PC-3 (cell line): Measurements from ENCODE around the gene CD79A. TPM values are rescaled to one million over a fixed set of nuclear protein-coding genes. Genes with fewer than 3 reads are reported as not detected.

Experiments used
- ATAC-seq: fragments of 200-7000 bp; cut with Tn5 transposase; 2 replicates; pipeline ENCODE4 v1.9.1; 2020; ENCODE audit warnings: mild to moderate bottlenecking, moderate library complexity
- BruUV-seq: library from RNA; stranded (reverse); fragments of 400-500 nt; replicated peaks from 2 replicates; lab custom pipeline; 2021; lab: Mats Ljungman, UMichigan
- CTCF ChIA-PET: fragments of 300-600 bp; sonication (Branson Sonifier 250); formaldehyde crosslinking; loops from one replicate; lab custom pipeline; 2022; ENCODE audit warnings: antibody characterized with exemption; lab: Charles Lee
- POLR2A ChIA-PET: fragments of 300-600 bp; sonication (Branson Sonifier 250); formaldehyde crosslinking; loops from one replicate; lab custom pipeline; 2022; ENCODE audit warnings: antibody characterized with exemption; ENCODE audit not compliant: unreplicated experiment; lab: Charles Lee
- DNase-seq: peaks from one replicate; pipeline ENCODE4 v3.0.0-alpha.2; 2015
- H2AFZ ChIP-seq: fragments of 300-600 bp; sonication (generic); 2 replicates; pipeline ENCODE4 v1.6.0; 2016; ENCODE audit warnings: antibody characterized with exemption, low read length
- H3F3A ChIP-seq: fragments of 300-600 bp; sonication (generic); one replicate; pipeline ENCODE4 v1.6.0; 2017; ENCODE audit warnings: antibody characterized with exemption, low read length, control low read depth, mild to moderate bottlenecking; ENCODE audit not compliant: unreplicated experiment
- H3K27ac ChIP-seq: fragments of 300-600 bp; sonication (generic); 2 replicates; pipeline ENCODE4 v1.5.1; 2016; ENCODE audit warnings: mild to moderate bottlenecking, low read length
- H3K27me3 ChIP-seq: fragments of 300-600 bp; sonication (generic); 2 replicates; pipeline ENCODE4 v1.6.1; 2016; ENCODE audit warnings: low read length, mixed read lengths
- H3K36me3 ChIP-seq: fragments of 300-600 bp; sonication (generic); 2 replicates; pipeline ENCODE4 v1.6.1; 2016; ENCODE audit warnings: low read depth, mixed run types, low read length, mixed read lengths
- H3K4me1 ChIP-seq: fragments of 300-600 bp; sonication (generic); 2 replicates; pipeline ENCODE4 v1.5.1; 2016; ENCODE audit warnings: low read length; ENCODE audit not compliant: insufficient read depth
- H3K4me2 ChIP-seq: fragments of 300-600 bp; sonication (generic); 2 replicates; pipeline ENCODE4 v1.6.0; 2016; ENCODE audit warnings: low read length
- H3K4me3 ChIP-seq: fragments of 300-600 bp; sonication (generic); 2 replicates; pipeline ENCODE4 v1.5.1; 2016; ENCODE audit warnings: mild to moderate bottlenecking, low read length, mixed read lengths
- H3K79me2 ChIP-seq: fragments of 300-600 bp; sonication (generic); 2 replicates; pipeline ENCODE4 v1.6.1; 2017; ENCODE audit warnings: low read length, mixed read lengths
- H3K9ac ChIP-seq: fragments of 300-600 bp; sonication (generic); 2 replicates; pipeline ENCODE4 v1.6.0; 2016; ENCODE audit warnings: mild to moderate bottlenecking, low read length
- H3K9me2 ChIP-seq: fragments of 300-600 bp; sonication (generic); replicated peaks from 2 replicates; pipeline ENCODE4 v1.6.1; 2016; ENCODE audit warnings: mixed run types, low read length, mixed read lengths
- H3K9me3 ChIP-seq: fragments of 300-600 bp; sonication (generic); 2 replicates; pipeline ENCODE4 v1.6.1; 2016; ENCODE audit warnings: low read length, mixed read lengths
- H4K20me1 ChIP-seq: fragments of 300-600 bp; sonication (generic); 2 replicates; pipeline ENCODE4 v1.6.1; 2016; ENCODE audit warnings: low read length, mixed read lengths
- EZH2 ChIP-seq: fragments of 300-600 bp; sonication (generic); IDR thresholded peaks from one replicate; pipeline ENCODE4 v1.6.1; 2017; ENCODE audit warnings: antibody characterized with exemption, mild to moderate bottlenecking, low read length; ENCODE audit not compliant: unreplicated experiment
- EZH2phosphoT487 ChIP-seq: fragments of 300-600 bp; sonication (generic); IDR thresholded peaks from 2 replicates; pipeline ENCODE4 v1.6.1; 2018; ENCODE audit warnings: mild to moderate bottlenecking, antibody characterized with exemption, low read length, borderline replicate concordance
- intact Hi-C: fragments of 100-400 bp; cut with micrococcal nuclease; formaldehyde crosslinking; loops from 2 replicates; pipeline ENCODE4 v1.9.0; 2023
- total RNA-seq: library from RNA; depleted of rRNA; stranded (reverse); fragments of >200 nt; gene quantifications from 2 replicates; pipeline ENCODE4 v1.2.3, GENCODE V29; 2014
- TF ChIP-seq, protein P1 (sequence below): fragments of 300-600 bp; sonication (generic); conservative IDR thresholded peaks from 2 replicates; pipeline ENCODE4 v1.5.1; 2017; ENCODE audit warnings: antibody characterized with exemption, low read depth, mild to moderate bottlenecking, low read length

CD79A gene
- total RNA-seq, 1 experiment from 2014 or later: 0.11 TPM

DNA sequence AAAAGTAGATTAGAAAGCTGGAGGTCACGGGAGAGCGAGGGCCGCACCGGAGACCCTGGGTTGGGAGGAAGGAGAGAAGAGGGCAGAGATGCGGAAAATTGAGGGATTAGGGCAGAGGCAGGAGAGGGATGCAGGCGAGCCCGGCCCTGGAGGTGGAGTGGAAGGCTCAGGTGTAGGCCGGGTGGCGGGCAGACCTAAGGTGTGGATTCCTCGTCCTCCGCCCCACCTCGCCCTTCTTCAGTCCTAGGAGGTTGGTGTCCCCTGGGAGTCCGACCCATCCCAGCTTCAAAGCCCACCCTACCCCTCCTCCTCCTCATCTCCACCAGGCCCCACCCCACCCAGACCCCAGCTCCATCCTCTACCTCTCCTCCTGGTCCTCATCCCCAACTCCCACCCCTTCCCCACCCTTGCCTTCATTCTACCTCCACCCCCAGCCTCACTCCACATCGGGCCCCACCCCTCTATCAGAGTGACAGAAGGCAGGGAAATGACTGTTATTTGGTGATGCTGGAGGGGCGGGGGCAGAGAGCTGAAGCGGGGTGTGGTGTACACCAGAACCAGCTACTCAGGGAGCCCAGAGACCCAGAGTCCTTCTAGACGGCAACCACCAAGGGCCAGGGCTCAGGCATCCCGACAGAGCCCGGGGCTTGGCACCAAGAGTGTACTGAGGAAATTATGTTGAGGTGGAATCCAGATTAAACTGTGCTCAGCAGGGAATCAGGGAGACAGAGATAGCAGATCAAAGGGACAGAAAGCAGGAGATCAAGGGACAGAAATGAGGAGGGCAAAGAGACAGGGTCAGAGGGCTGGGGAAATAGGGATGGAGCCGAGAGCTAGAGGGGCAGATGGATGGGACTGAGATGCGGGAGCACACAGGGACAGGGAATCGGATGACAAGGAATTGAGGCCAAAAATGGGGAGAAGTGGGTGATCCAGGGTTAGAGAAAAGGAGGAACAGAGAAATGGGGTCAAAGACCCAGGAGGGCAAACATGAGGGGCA is 44.8 kb downstream of the CD79A start:
- Histone ChIP-seq H4K20me1 (no peaks in the 10 kb centered on the region), H3K9ac (no peak overlapping the region), H3K9me2 (no peaks in the 10 kb centered on the region), H3K4me1 (no peaks in the 10 kb centered on the region), H3K79me2 (no peaks in the 10 kb centered on the region), H3K4me2 (no peak overlapping the region), H3K9me3 (no peaks in the 10 kb centered on the region), H3K27ac (no peak overlapping the region), H3K36me3 (no peaks in the 10 kb centered on the region), H2AFZ (no peak overlapping the region), H3K4me3 (no peak overlapping the region), H3F3A (no peaks in the 10 kb centered on the region), H3K27me3 (peaks cover 6% of the 10 kb centered on the region; the same call in 1 of the 2 replicates)
- no peak for TF ChIP-seq EZH2
- TF ChIP-seq EZH2phosphoT487: no peak
- TF ChIP-seq, protein P1, sequence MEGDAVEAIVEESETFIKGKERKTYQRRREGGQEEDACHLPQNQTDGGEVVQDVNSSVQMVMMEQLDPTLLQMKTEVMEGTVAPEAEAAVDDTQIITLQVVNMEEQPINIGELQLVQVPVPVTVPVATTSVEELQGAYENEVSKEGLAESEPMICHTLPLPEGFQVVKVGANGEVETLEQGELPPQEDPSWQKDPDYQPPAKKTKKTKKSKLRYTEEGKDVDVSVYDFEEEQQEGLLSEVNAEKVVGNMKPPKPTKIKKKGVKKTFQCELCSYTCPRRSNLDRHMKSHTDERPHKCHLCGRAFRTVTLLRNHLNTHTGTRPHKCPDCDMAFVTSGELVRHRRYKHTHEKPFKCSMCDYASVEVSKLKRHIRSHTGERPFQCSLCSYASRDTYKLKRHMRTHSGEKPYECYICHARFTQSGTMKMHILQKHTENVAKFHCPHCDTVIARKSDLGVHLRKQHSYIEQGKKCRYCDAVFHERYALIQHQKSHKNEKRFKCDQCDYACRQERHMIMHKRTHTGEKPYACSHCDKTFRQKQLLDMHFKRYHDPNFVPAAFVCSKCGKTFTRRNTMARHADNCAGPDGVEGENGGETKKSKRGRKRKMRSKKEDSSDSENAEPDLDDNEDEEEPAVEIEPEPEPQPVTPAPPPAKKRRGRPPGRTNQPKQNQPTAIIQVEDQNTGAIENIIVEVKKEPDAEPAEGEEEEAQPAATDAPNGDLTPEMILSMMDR: no peak
- no TSS peak for BruUV-seq
- POLR2A ChIA-PET: no interaction called here
- intact Hi-C loops: no loop called here
- DNase-seq: no peak
- CTCF ChIA-PET: no interaction called here
- ATAC-seq: no peak

DNA sequence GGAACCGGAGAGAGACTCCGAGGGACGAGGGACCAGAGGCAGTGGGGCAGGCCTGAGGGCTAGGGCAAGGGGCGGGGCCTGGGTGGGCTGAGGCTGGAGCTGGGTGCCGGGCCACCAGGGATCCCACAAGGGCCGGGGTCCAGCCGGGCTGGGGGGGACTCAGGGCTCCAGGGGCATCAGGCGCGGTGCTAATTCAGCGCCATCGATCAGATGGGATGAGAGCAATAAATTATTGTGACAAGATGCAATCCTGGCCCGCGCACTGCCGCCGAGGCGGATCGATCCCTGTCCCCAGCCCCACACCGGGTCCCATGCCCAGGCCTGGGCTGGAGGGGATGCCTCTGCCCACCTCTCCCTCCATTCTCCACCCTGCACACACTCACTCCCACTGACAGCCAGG is 45.5 kb downstream of the CD79A start:
- ChIA-PET CTCF (no interaction called here), POLR2A (no interaction called here)
- Histone ChIP-seq H3K9me2 (no peaks in the 10 kb centered on the region), H3K27me3 (peaks cover 6% of the 10 kb centered on the region; the same call in 1 of the 2 replicates), H2AFZ (no peak overlapping the region), H3K79me2 (no peaks in the 10 kb centered on the region), H3K27ac (no peak overlapping the region), H3K4me2 (no peak overlapping the region), H4K20me1 (no peaks in the 10 kb centered on the region), H3K36me3 (no peaks in the 10 kb centered on the region), H3K9ac (no peak overlapping the region), H3K4me3 (no peak overlapping the region), H3K9me3 (no peaks in the 10 kb centered on the region), H3F3A (no peaks in the 10 kb centered on the region), H3K4me1 (no peaks in the 10 kb centered on the region)
- no peak for ATAC-seq
- no peak for DNase-seq
- TF ChIP-seq EZH2 (no peak), EZH2phosphoT487 (no peak)
- TF ChIP-seq, protein P1: no peak
- no TSS peak for BruUV-seq
- intact Hi-C loops: no loop called here
